ENCODE data around the gene WNK2. TPM values are rescaled to one million over a fixed set of nuclear protein-coding genes. Genes with fewer than 3 reads are reported as not detected.

Gene WNK2
- total RNA-seq, 4 donors from 2014 or later: 6.2 to 31.9 (median 18.9) TPM

DNA sequence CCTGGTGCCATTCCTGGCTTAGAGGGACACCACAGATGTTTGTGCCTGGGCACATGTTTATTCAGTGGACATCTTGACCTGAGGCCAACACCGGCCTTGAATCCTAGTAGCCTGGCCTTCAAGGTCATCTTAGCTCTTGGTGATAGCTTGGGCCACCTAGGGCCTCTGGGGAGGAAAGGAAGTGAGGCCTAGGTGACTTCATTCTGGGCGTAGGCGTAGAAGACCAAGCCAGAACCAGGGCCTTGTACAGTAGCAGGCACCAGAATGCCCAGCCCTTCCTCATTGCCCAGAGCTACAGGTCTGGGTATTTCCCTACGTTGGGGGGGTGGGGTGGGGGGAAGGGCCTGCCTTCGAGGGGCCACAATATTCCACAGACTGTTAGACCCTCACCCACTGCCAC, 33.8 kb downstream of the WNK2 start:
- intact Hi-C loops (cut with DNase I; ENCODE audit: low total_unique reads): no loop called here
- Histone ChIP-seq H3K27ac (no peak overlapping the region), H3K9me3 (no peaks in the 10 kb centered on the region), H3K4me1 (no peaks in the 10 kb centered on the region), H3K4me3 (no peak overlapping the region), H3K27me3 (no peaks in the 10 kb centered on the region), H3K36me3 (no peaks in the 10 kb centered on the region)
- DNase-seq: no peak
- TF ChIP-seq, protein P1, sequence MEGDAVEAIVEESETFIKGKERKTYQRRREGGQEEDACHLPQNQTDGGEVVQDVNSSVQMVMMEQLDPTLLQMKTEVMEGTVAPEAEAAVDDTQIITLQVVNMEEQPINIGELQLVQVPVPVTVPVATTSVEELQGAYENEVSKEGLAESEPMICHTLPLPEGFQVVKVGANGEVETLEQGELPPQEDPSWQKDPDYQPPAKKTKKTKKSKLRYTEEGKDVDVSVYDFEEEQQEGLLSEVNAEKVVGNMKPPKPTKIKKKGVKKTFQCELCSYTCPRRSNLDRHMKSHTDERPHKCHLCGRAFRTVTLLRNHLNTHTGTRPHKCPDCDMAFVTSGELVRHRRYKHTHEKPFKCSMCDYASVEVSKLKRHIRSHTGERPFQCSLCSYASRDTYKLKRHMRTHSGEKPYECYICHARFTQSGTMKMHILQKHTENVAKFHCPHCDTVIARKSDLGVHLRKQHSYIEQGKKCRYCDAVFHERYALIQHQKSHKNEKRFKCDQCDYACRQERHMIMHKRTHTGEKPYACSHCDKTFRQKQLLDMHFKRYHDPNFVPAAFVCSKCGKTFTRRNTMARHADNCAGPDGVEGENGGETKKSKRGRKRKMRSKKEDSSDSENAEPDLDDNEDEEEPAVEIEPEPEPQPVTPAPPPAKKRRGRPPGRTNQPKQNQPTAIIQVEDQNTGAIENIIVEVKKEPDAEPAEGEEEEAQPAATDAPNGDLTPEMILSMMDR (IDR thresholded peaks at IDR 0.05): no peak
- no peak for TF ChIP-seq POLR2A (IDR thresholded peaks at IDR 0.05)

DNA sequence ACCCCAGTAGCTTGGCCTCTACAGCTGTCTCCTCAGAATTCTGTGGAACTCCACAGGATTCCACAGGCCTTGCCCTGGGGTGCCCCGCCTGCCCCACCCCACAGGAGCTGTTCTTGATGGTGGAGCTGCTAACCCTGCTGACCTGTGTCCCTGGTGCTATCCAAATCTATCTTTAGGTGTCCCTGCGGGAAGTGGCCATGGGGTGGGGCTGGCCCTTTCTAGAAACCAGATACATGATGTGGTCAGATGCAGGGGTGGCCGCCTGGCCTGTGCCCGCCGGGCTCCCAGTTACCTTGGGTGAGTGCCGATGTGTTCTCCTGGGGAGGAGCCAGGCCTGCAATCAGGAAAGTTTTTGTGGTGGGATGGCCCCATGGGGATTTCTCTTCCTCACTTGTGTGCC, 34.2 kb downstream of the WNK2 start:
- Histone ChIP-seq H3K9me3 (no peaks in the 10 kb centered on the region), H3K4me3 (no peak overlapping the region), H3K4me1 (no peaks in the 10 kb centered on the region), H3K27me3 (no peaks in the 10 kb centered on the region), H3K36me3 (no peaks in the 10 kb centered on the region), H3K27ac (no peak overlapping the region)
- no peak for DNase-seq
- intact Hi-C loops (cut with DNase I; ENCODE audit: low total_unique reads): no loop called here
- no peak for TF ChIP-seq POLR2A (IDR thresholded peaks at IDR 0.05)
- TF ChIP-seq, protein P1 (IDR thresholded peaks at IDR 0.05): no peak

DNA sequence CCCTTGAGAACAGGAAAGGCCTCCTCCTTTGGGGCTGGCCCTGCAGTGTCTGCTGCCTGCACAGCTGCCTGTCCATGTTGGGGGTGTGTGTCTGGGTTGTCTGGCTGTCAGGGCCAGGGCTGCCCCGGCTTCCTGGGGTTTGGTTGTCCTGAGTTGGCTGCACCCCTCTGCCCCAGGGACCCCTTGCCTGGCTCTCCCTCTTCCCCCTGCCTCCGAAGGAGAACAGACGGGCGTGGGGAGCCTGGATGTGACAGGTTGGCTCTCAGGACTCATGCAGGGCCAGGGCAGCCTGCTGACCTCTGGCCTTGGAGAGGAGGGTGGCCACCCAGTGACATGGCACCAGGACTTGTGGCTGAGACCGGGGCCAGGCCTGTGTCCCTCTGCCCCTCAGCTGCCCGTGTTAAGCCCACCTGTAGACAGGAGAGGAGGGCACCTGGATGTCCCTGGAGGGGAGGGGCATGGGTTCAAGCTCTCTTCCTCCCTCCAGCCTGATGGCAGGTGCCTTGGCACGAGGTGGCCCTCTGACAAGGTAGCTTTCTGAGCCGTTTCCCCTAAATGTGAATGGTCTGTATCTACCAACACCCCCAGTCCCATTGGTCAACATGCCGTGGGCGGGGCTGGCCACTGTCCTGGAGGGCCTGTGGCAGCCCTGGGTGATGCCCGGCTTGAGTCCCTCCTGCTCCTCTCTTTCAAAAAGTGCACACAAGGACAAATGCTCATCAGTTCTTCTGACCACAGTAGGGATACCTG, 34.9 kb downstream of the WNK2 start:
- intact Hi-C loops (cut with DNase I; ENCODE audit: low total_unique reads): no loop called here
- no peaks in the 10 kb centered on the region for H3K9me3 ChIP-seq
- peaks cover 0 to 4% of the 10 kb centered on the region in 2 donors for H3K4me1 ChIP-seq
- no peak for DNase-seq
- H3K4me3 ChIP-seq: no peak overlapping the region
- TF ChIP-seq POLR2A (IDR thresholded peaks at IDR 0.05): no peak
- TF ChIP-seq, protein P1 (IDR thresholded peaks at IDR 0.05): no peak
- no peaks in the 10 kb centered on the region for H3K36me3 ChIP-seq
- no peak overlapping the region for H3K27ac ChIP-seq
- H3K27me3 ChIP-seq: no peaks in the 10 kb centered on the region

DNA sequence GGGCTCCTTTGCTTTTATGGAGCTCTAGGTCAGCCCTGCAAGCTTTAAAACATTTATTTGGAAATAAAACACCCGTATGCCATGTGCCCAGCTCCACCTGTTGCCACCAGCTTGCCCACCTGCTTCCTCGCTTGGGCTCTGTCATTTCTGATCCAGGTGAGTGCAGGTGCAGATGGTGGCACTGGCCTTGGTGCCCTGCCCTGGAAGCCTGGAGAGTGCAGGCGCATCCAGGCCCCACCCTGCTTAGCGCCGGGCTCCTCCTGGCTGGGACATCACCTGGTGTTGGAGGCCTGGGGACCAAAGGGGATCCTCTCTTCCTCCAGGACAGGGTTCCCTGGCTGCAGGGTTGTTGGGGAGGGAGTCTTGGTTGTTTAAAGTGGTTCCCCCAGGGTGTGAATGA, 35.8 kb downstream of the WNK2 start:
- no peak overlapping the region for H3K27ac ChIP-seq
- no peaks in the 10 kb centered on the region for H3K27me3 ChIP-seq
- H3K9me3 ChIP-seq: no peaks in the 10 kb centered on the region
- H3K4me3 ChIP-seq: no peak overlapping the region
- H3K4me1 ChIP-seq: peaks cover 0 to 4% of the 10 kb centered on the region in 2 donors
- H3K36me3 ChIP-seq: no peaks in the 10 kb centered on the region
- intact Hi-C loops (cut with DNase I; ENCODE audit: low total_unique reads): no loop called here
- DNase-seq: no peak
- TF ChIP-seq POLR2A (IDR thresholded peaks at IDR 0.05): no peak
- TF ChIP-seq, protein P1 (IDR thresholded peaks at IDR 0.05): no peak

DNA sequence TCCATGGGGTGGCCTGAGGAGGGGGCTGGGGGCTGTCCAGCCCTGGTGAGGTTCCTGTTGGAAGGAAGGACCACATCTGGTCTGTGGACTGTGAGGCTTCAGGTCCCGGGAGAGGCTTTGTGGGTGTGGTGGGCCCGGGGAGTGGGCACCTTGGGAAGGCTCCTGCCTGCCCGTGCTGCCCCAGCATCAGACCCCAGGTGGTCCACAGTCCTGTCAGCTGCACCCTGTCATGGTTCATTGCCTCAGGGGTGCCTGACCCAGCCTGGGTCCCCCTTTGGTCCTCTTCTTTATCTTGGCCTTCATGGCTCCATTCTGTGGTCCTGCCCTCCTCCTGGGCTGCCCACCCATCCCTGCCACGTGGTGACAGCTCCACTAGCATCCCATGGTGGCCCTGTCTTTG, 36.7 kb downstream of the WNK2 start:
- no peaks in the 10 kb centered on the region for H3K9me3 ChIP-seq
- TF ChIP-seq, protein P1 (IDR thresholded peaks at IDR 0.05): no peak
- no peak for TF ChIP-seq POLR2A (IDR thresholded peaks at IDR 0.05)
- no peaks in the 10 kb centered on the region for H3K27me3 ChIP-seq
- intact Hi-C loops (cut with DNase I; ENCODE audit: low total_unique reads): no loop called here
- H3K4me3 ChIP-seq: no peak overlapping the region
- H3K36me3 ChIP-seq: no peaks in the 10 kb centered on the region
- H3K27ac ChIP-seq: no peak overlapping the region
- no peak for DNase-seq
- H3K4me1 ChIP-seq: peaks cover 0 to 4% of the 10 kb centered on the region in 2 donors
